Jurkat, Clone E6-1 (cell line): ENCODE data around the gene OR4A47. TPM values are rescaled to one million over a fixed set of nuclear protein-coding genes. Genes with fewer than 3 reads are reported as not detected.
"Not testable (repeated sequence)": the region's sequence is repeated elsewhere in the genome, so short reads cannot be mapped to it uniquely, and the experiment has no call there.

Source experiments
- DNase-seq: peaks from one replicate; pipeline ENCODE4 v3.0.0-alpha.2; 2011; ENCODE audit warnings: low read depth, low spot score
- H3K4me3 ChIP-seq: 2 replicates; pipeline ENCODE4 v1.5.1; 2011; ENCODE audit warnings: mild to moderate bottlenecking, low read length, control low read depth, moderate library complexity
- polyA plus RNA-seq: library from polyadenylated mRNA; unstranded; fragments of >200 nt; gene quantifications from one replicate; pipeline ENCODE4 v1.2.1, GENCODE V29; 2012; ENCODE audit warnings: missing spikeins; ENCODE audit not compliant: insufficient read length, insufficient read depth

OR4A47 gene, protein sequence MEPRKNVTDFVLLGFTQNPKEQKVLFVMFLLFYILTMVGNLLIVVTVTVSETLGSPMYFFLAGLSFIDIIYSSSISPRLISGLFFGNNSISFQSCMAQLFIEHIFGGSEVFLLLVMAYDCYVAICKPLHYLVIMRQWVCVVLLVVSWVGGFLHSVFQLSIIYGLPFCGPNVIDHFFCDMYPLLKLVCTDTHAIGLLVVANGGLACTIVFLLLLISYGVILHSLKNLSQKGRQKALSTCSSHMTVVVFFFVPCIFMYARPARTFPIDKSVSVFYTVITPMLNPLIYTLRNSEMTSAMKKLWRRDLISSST
- polyA plus RNA-seq = not detected

DNA sequence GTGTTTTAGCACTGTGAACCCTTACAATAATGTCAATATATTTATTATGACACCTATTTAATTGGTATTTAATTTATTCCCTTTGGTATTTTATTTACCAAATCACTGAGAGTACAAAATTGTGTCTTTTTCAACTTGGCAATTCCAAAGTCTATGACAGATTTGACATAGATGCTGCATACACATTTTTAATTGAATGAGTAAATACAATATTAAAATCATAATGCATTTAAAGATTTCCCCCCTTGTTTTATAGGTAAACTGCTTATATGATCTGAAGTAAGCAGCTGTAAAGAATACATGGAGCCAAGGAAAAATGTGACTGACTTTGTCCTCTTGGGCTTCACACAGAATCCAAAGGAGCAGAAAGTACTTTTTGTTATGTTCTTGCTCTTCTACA, at the start of gene OR4A47:
OR4A47 (plus strand) TSS at position 301 of the 400 bp plus-strand sequence; CDS start at position 301, 0 bp downstream.
- H3K4me3 ChIP-seq, DNase-seq: not testable (repeated sequence)

DNA sequence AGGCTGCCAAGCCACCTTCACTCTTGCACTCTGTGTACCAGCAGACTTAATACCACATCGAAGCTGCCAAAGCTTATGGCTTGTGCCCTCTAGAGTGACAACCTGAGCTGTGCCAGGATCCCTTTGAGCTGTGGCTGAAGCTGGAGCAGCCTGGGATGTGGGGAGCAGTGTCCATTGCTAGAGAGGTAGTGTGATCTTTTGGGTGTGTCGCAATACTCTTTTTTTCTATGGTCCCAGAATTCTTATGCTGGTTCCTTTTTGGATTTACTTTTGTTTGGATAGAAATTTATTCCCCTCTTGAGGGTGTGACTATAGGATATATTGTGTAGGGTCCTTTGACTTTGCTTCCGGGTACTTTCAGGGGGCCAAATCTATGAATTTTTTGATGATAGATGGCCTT, 32.7 kb upstream of the OR4A47 start:
- not testable (repeated sequence) for DNase-seq, H3K4me3 ChIP-seq

DNA sequence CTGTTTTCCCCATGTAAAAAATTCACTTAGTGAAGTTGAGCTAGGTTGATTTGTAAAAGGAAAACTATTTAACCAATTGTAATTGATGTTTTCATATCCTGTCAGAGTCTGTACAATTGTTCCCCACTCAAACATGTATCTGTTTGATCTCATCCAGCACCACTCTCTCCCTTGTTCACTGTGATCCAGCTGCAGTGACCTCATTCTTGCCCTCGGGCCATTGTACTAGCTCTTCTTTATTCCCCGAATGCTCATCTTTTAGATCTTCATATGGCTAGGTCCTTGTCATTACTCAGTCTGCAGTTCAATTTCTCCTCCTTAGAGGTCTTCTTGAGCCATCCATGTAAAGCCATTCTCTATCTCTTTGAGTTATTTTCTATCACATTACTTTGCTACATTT, 14.6 kb upstream of the OR4A47 start:
- not testable (repeated sequence) for DNase-seq, H3K4me3 ChIP-seq

DNA sequence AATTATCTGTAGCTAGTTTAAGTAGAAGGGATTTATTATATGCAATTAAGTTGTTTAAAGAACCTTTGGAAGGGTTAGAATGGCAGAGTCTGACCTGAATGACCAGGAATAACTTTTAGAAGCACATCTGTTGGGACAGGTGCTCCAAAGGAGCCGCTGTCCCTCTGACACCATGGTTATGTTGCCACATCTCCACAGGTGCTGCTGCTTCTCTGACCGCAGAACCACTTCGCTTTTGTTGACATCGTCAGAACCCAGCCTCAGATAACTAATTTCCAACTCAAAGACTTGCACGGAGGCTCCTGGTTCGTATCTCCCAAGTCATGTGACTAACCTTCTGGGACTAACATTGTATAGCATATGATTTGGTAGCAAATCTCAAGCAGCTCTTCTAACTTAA, 13.9 kb upstream of the OR4A47 start:
- H3K4me3 ChIP-seq, DNase-seq: not testable (repeated sequence)

DNA sequence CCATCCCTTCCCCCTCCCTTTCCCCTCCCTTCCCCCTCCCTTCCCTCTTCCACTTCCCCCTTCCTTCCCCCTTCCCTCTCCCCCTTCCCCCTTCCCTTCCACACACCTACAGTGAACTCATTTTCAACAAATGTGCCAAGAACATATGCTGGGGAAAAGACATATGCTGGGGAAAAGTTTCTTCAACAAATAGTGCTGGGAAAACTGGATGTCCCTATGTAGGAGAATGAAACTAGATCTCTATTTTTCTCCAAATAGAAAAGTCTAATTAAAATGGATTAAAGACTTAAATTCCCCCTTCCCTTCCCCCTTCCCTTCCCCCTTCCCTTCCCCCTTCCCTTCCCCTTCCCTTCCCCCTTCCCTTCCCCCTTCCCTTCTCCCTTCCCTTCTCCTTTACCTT, 17.6 kb downstream of the OR4A47 start:
- H3K4me3 ChIP-seq, DNase-seq: not testable (repeated sequence)

DNA sequence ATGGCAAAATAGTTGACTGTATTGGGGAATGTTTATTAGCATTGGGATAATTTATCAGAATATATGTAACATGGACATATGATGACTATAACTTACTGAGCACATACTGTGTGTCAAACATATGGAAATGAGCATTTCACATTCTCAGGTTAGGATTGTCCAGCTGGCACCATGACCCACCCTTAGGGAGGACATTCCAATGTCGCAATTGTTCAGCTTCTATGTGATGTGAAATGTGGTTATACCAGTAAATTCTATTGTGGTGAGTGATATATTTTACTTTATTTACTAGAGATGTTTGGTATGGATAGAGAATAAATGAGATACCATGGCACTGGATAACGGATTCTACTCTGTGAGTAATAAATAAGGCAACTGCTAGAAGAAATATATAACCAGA, 50.4 kb downstream of the OR4A47 start:
- no peak overlapping the region for H3K4me3 ChIP-seq

More for the DNA sequence above, 50.4 kb downstream of the OR4A47 start:
- no peak for DNase-seq
